Heart left ventricle (tissue), 13 donors: ENCODE data around the gene EHMT1.

Source experiments
- POLR2A ChIP-seq, 2 donors: fragments of 450-650 bp; IDR thresholded peaks; one replicate each; pipeline ENCODE4 v1.6.1; 2017; ENCODE audit warnings: antibody characterized with exemption in 2 of 2, mild to moderate bottlenecking in 2 of 2, moderate library complexity in 2 of 2
- TF ChIP-seq, protein P1 (sequence below), 12 donors: fragments of 200-600 bp; sonication (generic) in 4 of 12; IDR thresholded peaks; one replicate each; pipeline versions ENCODE4 v1.5.0 to v1.8.0; 2018 to 2022; ENCODE audit warnings: antibody characterized with exemption in 12 of 12, mild to moderate bottlenecking in 5 of 12
- donor health status: ischemic (EF 13 %, LVEDD 7.1; RV severe dilation, severe dysfunction).
- donor health status: DM: no; HTN: yes; CAD: no.
- donor health status: DM: no; HTN: no; CAD: no.
- donor health status: ischemic (EF 25% LVEDD 6.9; RV normal size, moderate dysfunction).
- donor health status: ischemic (EF 25% LVEDD 5.7; RV mildly dilated, moderate dysfunction).
- donor health status: ischemic (EF 35%, LVEDD 5.7; RV mildly dilated, moderate dysfunction).
- donor health status: nonischemic (EF 11% LVEDD 7.7; RV severe dilation, severe dysfunction).
- donor health status: DM: yes; HTN: yes; CAD: no.
- donor health status: PGD.
- donor health status: ischemic (EF 29% LVEDD 5.4; RV normal size, mild dysfunction).
- donor health status: nonischemic (EF 23%, LVEDD 6.1; RV moderate dilation, normal function).

GRCh38 chr9:137642118-137642601 is 23.4 kb downstream of the EHMT1 start:
- TF ChIP-seq, protein P1, sequence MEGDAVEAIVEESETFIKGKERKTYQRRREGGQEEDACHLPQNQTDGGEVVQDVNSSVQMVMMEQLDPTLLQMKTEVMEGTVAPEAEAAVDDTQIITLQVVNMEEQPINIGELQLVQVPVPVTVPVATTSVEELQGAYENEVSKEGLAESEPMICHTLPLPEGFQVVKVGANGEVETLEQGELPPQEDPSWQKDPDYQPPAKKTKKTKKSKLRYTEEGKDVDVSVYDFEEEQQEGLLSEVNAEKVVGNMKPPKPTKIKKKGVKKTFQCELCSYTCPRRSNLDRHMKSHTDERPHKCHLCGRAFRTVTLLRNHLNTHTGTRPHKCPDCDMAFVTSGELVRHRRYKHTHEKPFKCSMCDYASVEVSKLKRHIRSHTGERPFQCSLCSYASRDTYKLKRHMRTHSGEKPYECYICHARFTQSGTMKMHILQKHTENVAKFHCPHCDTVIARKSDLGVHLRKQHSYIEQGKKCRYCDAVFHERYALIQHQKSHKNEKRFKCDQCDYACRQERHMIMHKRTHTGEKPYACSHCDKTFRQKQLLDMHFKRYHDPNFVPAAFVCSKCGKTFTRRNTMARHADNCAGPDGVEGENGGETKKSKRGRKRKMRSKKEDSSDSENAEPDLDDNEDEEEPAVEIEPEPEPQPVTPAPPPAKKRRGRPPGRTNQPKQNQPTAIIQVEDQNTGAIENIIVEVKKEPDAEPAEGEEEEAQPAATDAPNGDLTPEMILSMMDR (IDR thresholded peaks at IDR 0.05), result no peak
- no peak for TF ChIP-seq POLR2A (IDR thresholded peaks at IDR 0.05)
